H1 (cell line): Measurements from ENCODE around the gene CABP4. TPM values are rescaled to one million over a fixed set of nuclear protein-coding genes. Genes with fewer than 3 reads are reported as not detected.
A peak's percentile ranks its signal among the peaks of the same experiment; 100 is the strongest.

ENCODE experiments used
- CTCF ChIA-PET: fragments of 300-600 bp; sonication (Branson Sonifier 250); formaldehyde crosslinking; loops from one replicate; lab custom pipeline; 2021; ENCODE audit not compliant: partially characterized antibody; lab: Charles Lee
- POLR2A ChIA-PET: fragments of 300-600 bp; sonication (Branson Sonifier 250); formaldehyde crosslinking; loops from one replicate; lab custom pipeline; 2021; ENCODE audit warnings: inconsistent platforms; ENCODE audit not compliant: partially characterized antibody; lab: Charles Lee
- DNase-seq, 2 experiments: peaks; one replicate each; pipeline versions ENCODE4 v3.0.0 to v3.0.0-alpha.2; 2010 to 2022; ENCODE audit warnings: low spot score in 2 of 2, low read depth in 1 of 2, mixed read lengths in 1 of 2
- FAIRE-seq: peaks from 2 replicates; lab custom pipeline; 2011; peaks lifted over from hg19 to GRCh38; lab: Jason Lieb, UNC
- H2AFZ ChIP-seq: 2 replicates; pipeline ENCODE4 v1.8.1; 2012; ENCODE audit warnings: low read length, inconsistent platforms
- H2AK5ac ChIP-seq: 2 replicates; pipeline ENCODE4 v1.6.1; 2013; ENCODE audit warnings: low read depth, low read length
- H2BK120ac ChIP-seq: replicated peaks from 2 replicates; pipeline ENCODE3; 2013; ENCODE audit warnings: low read depth, low read length, inconsistent platforms
- H2BK12ac ChIP-seq: 2 replicates; pipeline ENCODE4 v1.6.1; 2013; ENCODE audit warnings: low read depth, low read length
- H2BK15ac ChIP-seq: 2 replicates; pipeline ENCODE4 v1.6.1; 2013; ENCODE audit warnings: low read length
- H2BK20ac ChIP-seq: 2 replicates; pipeline ENCODE4 v1.6.1; 2013; ENCODE audit warnings: low read length
- H2BK5ac ChIP-seq: 2 replicates; pipeline ENCODE4 v1.6.1; 2013; ENCODE audit warnings: low read depth, low read length
- H3K14ac ChIP-seq: 2 replicates; pipeline ENCODE4 v1.6.1; 2013; ENCODE audit warnings: inconsistent platforms; ENCODE audit not compliant: insufficient read length
- H3K18ac ChIP-seq: 2 replicates; pipeline ENCODE4 v1.6.1; 2013; ENCODE audit warnings: low read length; ENCODE audit errors: extremely low read depth
- H3K23ac ChIP-seq: 2 replicates; pipeline ENCODE4 v1.6.1; 2013; ENCODE audit warnings: inconsistent platforms; ENCODE audit not compliant: insufficient read length
- H3K23me2 ChIP-seq: 2 replicates; pipeline ENCODE4 v1.6.1; 2013; ENCODE audit warnings: low read depth, low read length
- H3K27ac ChIP-seq: 2 replicates; pipeline ENCODE4 v1.6.1; 2011; ENCODE audit warnings: low read depth, low read length, inconsistent platforms
- H3K27me3 ChIP-seq, 4 experiments: replicated peaks in 1 of 4; 1 replicate in 1 of 4; 2 replicates in 3 of 4; pipeline versions ENCODE4 v1.6.1 to v1.8.1; 2011 to 2013; ENCODE audit warnings: low read length in 3 of 4, mild to moderate bottlenecking in 3 of 4, inconsistent platforms in 2 of 4, mixed read lengths in 2 of 4, moderate library complexity in 1 of 4; ENCODE audit not compliant: control insufficient read depth in 3 of 4, insufficient read depth in 3 of 4; ENCODE audit errors: extremely low read depth in 1 of 4
- H3K36me3 ChIP-seq, 4 experiments: 2 replicates each; pipeline versions ENCODE4 v1.6.1 to v1.8.1; 2011 to 2013; ENCODE audit warnings: mild to moderate bottlenecking in 4 of 4, low read length in 3 of 4, moderate library complexity in 2 of 4, control low read depth in 1 of 4, inconsistent platforms in 1 of 4; ENCODE audit not compliant: insufficient read depth in 4 of 4, control insufficient read depth in 2 of 4
- H3K4ac ChIP-seq: replicated peaks from 2 replicates; pipeline ENCODE3; 2013; ENCODE audit warnings: low read length, low read depth, mixed read lengths, inconsistent platforms; ENCODE audit not compliant: insufficient read length
- H3K4me1 ChIP-seq, 4 experiments: replicated peaks in 1 of 4; 1 replicate in 1 of 4; 2 replicates in 3 of 4; pipeline versions ENCODE4 v1.6.1 to v1.8.1; 2011 to 2013; ENCODE audit warnings: low read length in 3 of 4, inconsistent platforms in 2 of 4, mixed read lengths in 1 of 4; ENCODE audit not compliant: insufficient read depth in 4 of 4, control insufficient read depth in 3 of 4
- H3K4me2 ChIP-seq, 2 experiments: 2 replicates each; pipeline versions ENCODE4 v1.6.1 to v1.8.1; 2011 to 2013; ENCODE audit warnings: low read depth in 2 of 2, low read length in 2 of 2, control low read depth in 1 of 2, inconsistent platforms in 1 of 2, mild to moderate bottlenecking in 1 of 2; ENCODE audit not compliant: insufficient read depth in 1 of 2
- H3K4me3 ChIP-seq, 4 experiments: fragments of 200-600, 300-600 bp in 1 of 4; sonication (generic), shearing (Covaris generic), sonication (Bioruptor Twin) in 1 of 4; 2 replicates each; pipeline versions ENCODE4 v1.5.1 to v1.8.1; 2011 to 2016; ENCODE audit warnings: low read length in 4 of 4, low read depth in 3 of 4, control low read depth in 2 of 4, inconsistent platforms in 2 of 4, mild to moderate bottlenecking in 2 of 4, mixed read lengths in 1 of 4, moderate library complexity in 1 of 4; ENCODE audit not compliant: insufficient read depth in 2 of 4; ENCODE audit errors: extremely low read depth in 1 of 4
- H3K56ac ChIP-seq: replicated peaks from 2 replicates; pipeline ENCODE3; 2013; ENCODE audit warnings: low read depth, mild to moderate bottlenecking, mixed read lengths, low read length, inconsistent platforms; ENCODE audit not compliant: insufficient read length
- H3K79me1 ChIP-seq: 2 replicates; pipeline ENCODE4 v1.6.1; 2013; ENCODE audit warnings: low read depth, low read length, control low read depth
- H3K79me2 ChIP-seq, 2 experiments: 2 replicates each; pipeline versions ENCODE4 v1.6.1 to v1.8.1; 2012 to 2013; ENCODE audit warnings: low read length in 2 of 2, mild to moderate bottlenecking in 2 of 2, inconsistent platforms in 1 of 2; ENCODE audit not compliant: insufficient read depth in 2 of 2, control insufficient read depth in 1 of 2
- H3K9ac ChIP-seq, 4 experiments: replicated peaks in 1 of 4; 1 replicate in 1 of 4; 2 replicates in 3 of 4; pipeline versions ENCODE4 v1.6.1 to v1.8.1; 2011 to 2013; ENCODE audit warnings: low read depth in 3 of 4, low read length in 3 of 4, control low read depth in 2 of 4, mild to moderate bottlenecking in 2 of 4, moderate library complexity in 2 of 4, inconsistent platforms in 1 of 4; ENCODE audit errors: extremely low read depth in 1 of 4
- H3K9me3 ChIP-seq, 2 experiments: 2 replicates each; pipeline versions ENCODE4 v1.6.1 to v1.8.1; 2012 to 2013; ENCODE audit warnings: mild to moderate bottlenecking in 2 of 2, moderate library complexity in 2 of 2, control low read depth in 1 of 2, inconsistent platforms in 1 of 2, low read depth in 1 of 2, low read length in 1 of 2, mixed read lengths in 1 of 2; ENCODE audit not compliant: insufficient read depth in 2 of 2
- H4K20me1 ChIP-seq, 2 experiments: replicated peaks in 1 of 2; 2 replicates each; pipeline versions ENCODE3 to v1.8.1; 2011 to 2013; ENCODE audit warnings: inconsistent platforms in 2 of 2, low read length in 2 of 2, mild to moderate bottlenecking in 1 of 2; ENCODE audit not compliant: insufficient read depth in 2 of 2, control insufficient read depth in 1 of 2
- H4K5ac ChIP-seq: 2 replicates; pipeline ENCODE4 v1.6.1; 2013; ENCODE audit warnings: low read length, low read depth, mixed read lengths, inconsistent platforms; ENCODE audit not compliant: insufficient read length
- H4K8ac ChIP-seq: 2 replicates; pipeline ENCODE4 v1.8.0; 2013; ENCODE audit warnings: mild to moderate bottlenecking, moderate library complexity, low read length, inconsistent platforms; ENCODE audit not compliant: insufficient read depth; ENCODE audit errors: extremely low read depth
- H4K91ac ChIP-seq: replicated peaks from 2 replicates; pipeline ENCODE3; 2013; ENCODE audit warnings: low read length, mixed read lengths, inconsistent platforms; ENCODE audit not compliant: insufficient read length
- CBX8 ChIP-seq: fragments of 300-800, 300-1000 bp; sonication (generic); IDR thresholded peaks from 2 replicates; pipeline ENCODE4 v1.7.1; 2016; ENCODE audit warnings: low read depth, low read length, borderline replicate concordance
- KDM4A ChIP-seq: IDR thresholded peaks from one replicate; pipeline ENCODE4 v1.7.1; 2012; ENCODE audit warnings: low read depth, mild to moderate bottlenecking, moderate library complexity, low read length, inconsistent platforms; ENCODE audit not compliant: severe bottlenecking
- RFX5 ChIP-seq: IDR thresholded peaks from 2 replicates; pipeline ENCODE4 v1.6.1; 2011; ENCODE audit warnings: low read depth, low read length, improper control_type of control experiment, borderline replicate concordance
- SUZ12 ChIP-seq: fragments of 200-600 bp; sonication (generic); IDR thresholded peaks from 2 replicates; pipeline ENCODE4 v1.6.1; 2012; ENCODE audit warnings: mild to moderate bottlenecking, inconsistent platforms, low read length, moderate library complexity, mixed read lengths
- WGBS, 2 experiments: shearing (Covaris generic) in 1 of 2; methylation state at CpG; one replicate each; pipeline versions ENCODE4 v1.1.6 to v1.1.7; 2013 to 2015; ENCODE audit warnings: low lambda C conversion rate in 2 of 2, mixed read lengths in 2 of 2, inconsistent platforms in 1 of 2, low coverage in 1 of 2, missing lambda C conversion rate in 1 of 2; ENCODE audit not compliant: insufficient replicate concordance in 2 of 2, insufficient coverage in 1 of 2, insufficient read length in 1 of 2; ENCODE audit errors: extremely low coverage in 1 of 2, missing lambda C conversion rate in 1 of 2; 5-methylcytosine and 5-hydroxymethylcytosine counted together
- polyA plus RNA-seq, 7 experiments: library from polyadenylated mRNA; depleted of rRNA in 3 of 7; stranded (reverse) in 5 of 7; unstranded in 2 of 7; fragments of >200 nt in 5 of 7; fragments of 200-250 nt in 2 of 7; gene quantifications; 1 replicate in 5 of 7; 2 replicates in 1 of 7; 4 replicates in 1 of 7; pipeline versions ENCODE4 v1.2.1 to v1.2.3, GENCODE V29; 2011 to 2013; ENCODE audit warnings: missing spikeins in 2 of 7, mixed read lengths in 2 of 7
- total RNA-seq: library from RNA; stranded (reverse); fragmentation: NEBNext Ultra II Directional; extraction: Animal tissue kit (Norgen Biotek cat#: 25700); gene quantifications from 2 replicates; pipeline ENCODE4 v1.2.1, GENCODE V29; 2021

CABP4 gene
- total and polyA plus RNA-seq, 2 of the 8 experiments (the other 6 are each of a cell fraction or from before 2014, with no cell fraction given): not detected

- Histone ChIP-seq H4K91ac (no peak overlapping the region), H3K14ac (no peak overlapping the region), H3K4me1 (peaks cover 0 to 12% (median 2%) of the 10 kb centered on the region in 4 experiments; a peak in 4 of 7 replicates), H4K20me1 (peaks cover 3 to 13% of the 10 kb centered on the region in 2 experiments), H2BK15ac (no peak overlapping the region), H3K36me3 (peaks cover 0 to 10% (median 4%) of the 10 kb centered on the region in 4 experiments; a peak in 6 of 8 replicates), H3K79me1 (no peaks in the 10 kb centered on the region), H3K4me3 (no peak overlapping the region), H3K27ac (no peak overlapping the region), H3K56ac (no peak overlapping the region), H2BK5ac (no peak overlapping the region), H2AFZ (no peak overlapping the region), H2BK20ac (no peak overlapping the region), H3K27me3 (peaks cover 0 to 8% (median 4%) of the 10 kb centered on the region in 4 experiments; a peak in 3 of 7 replicates), H4K5ac (no peak overlapping the region), H3K9ac (no peak overlapping the region), H3K23ac (no peak overlapping the region), H3K4ac (no peak overlapping the region), H2BK120ac (no peak overlapping the region), H4K8ac (no peak overlapping the region), H3K9me3 (no peaks in the 10 kb centered on the region), H3K4me2 (no peak overlapping the region), H2BK12ac (no peak overlapping the region), H3K79me2 (no peaks in the 10 kb centered on the region), H3K23me2 (peaks cover 14% of the 10 kb centered on the region; the same call in 1 of the 2 replicates), H2AK5ac (no peak overlapping the region), H3K18ac (no peak overlapping the region)
- FAIRE-seq: no peak
- TF ChIP-seq KDM4A: no peak
- no peak for TF ChIP-seq CBX8
- no peak for TF ChIP-seq SUZ12
- TF ChIP-seq RFX5: no peak
- POLR2A ChIA-PET: interaction anchor here (1.1 to 1.5 kb wide), 3 partner anchors 9 to 33 kb away, joined by 3 to 4 read pairs (median 3); no protein-coding TSS in a partner anchor
- CTCF ChIA-PET: no interaction called here
- WGBS, 2 experiments: 89% methylated on average over 19 of the region's 26 CpGs; no CpG with 5 or more reads in 1 of the 2 experiments
- DNase-seq: peak in 1 of 2 experiments; percentile 32
Observed at GRCh38 chr11:67499808-67500483, 44.8 kb downstream of the CABP4 start.
